HG02588 (cell line): ENCODE results near the gene ABT1.
"Not testable (repeated sequence)": the region's sequence is repeated elsewhere in the genome, so short reads cannot be mapped to it uniquely, and the experiment has no call there.

Source experiments
- ATAC-seq: cut with Tn5 transposase; IDR thresholded peaks from one replicate; pipeline ENCODE4 v1.9.1; 2021; ENCODE audit warnings: mild to moderate bottlenecking, moderate library complexity; ENCODE audit not compliant: unreplicated experiment

ABT1 gene

GRCh38 chr6:26596579-26597388 is at the start of gene ABT1:
ABT1 (plus strand) TSS chr6:26596953; CDS start chr6:26596983, 30 bp downstream.
- peak; percentile 71 for ATAC-seq

DNA sequence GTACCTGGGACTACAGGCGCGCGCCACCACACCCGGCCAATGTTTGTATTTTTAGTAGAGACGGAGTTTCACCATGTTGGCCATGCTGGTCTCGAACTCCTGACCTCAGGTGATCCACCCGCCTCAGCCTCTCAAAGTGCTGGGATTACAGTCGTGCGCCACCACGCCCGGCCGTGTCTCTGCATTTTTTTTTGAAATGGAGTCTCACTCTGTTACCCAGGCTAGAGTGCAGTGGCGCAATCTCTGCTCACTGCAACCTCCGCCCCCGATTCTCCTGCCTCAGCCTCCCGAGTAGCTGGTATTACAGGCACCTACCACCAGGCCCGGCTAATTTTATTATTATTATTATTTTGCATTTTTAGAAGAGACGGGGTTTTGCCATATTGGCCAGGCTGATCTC is 49.4 kb upstream of the ABT1 start:
- not testable (repeated sequence) for ATAC-seq

GRCh38 chr6:26550250-26550993 is 46.3 kb upstream of the ABT1 start:
- peak; percentile 25 for ATAC-seq

- no peak for ATAC-seq
Observed at GRCh38 chr6:26552205-26552604, 44.5 kb upstream of the ABT1 start.

GRCh38 chr6:26552640-26553188 is 44.0 kb upstream of the ABT1 start:
- no peak for ATAC-seq

DNA sequence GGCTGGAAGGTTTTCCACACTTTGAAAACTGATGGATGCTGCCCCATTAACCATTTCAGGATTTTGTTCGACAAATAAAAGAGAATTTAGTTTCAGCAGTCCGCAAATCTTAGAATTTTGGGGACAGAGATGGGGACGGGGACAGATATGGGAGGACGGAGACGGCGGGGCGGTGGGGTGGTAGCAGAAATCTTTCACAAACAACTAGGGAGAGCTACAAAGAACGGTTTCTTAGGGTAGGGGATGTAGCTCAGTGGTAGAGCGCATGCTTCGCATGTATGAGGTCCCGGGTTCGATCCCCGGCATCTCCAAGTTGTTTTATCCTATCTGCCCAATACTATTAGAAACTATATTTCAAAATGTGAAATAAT is 43.5 kb upstream of the ABT1 start:
- peak; percentile 28 for ATAC-seq

GRCh38 chr6:26553635-26554446 is 42.9 kb upstream of the ABT1 start:
- peak; percentile 39 for ATAC-seq

DNA sequence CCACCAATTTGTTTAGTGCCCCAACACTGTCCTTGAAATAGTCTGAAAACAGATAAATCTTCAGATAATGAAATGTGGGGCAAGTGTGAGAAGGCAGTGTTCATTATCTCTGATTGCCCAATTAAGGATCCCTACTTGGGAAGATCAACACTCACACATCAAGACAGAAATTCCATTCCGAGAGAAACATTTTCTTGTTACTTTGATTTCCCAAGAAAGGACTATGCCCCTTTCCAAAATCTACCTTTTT is 42.4 kb upstream of the ABT1 start:
- ATAC-seq = no peak

DNA sequence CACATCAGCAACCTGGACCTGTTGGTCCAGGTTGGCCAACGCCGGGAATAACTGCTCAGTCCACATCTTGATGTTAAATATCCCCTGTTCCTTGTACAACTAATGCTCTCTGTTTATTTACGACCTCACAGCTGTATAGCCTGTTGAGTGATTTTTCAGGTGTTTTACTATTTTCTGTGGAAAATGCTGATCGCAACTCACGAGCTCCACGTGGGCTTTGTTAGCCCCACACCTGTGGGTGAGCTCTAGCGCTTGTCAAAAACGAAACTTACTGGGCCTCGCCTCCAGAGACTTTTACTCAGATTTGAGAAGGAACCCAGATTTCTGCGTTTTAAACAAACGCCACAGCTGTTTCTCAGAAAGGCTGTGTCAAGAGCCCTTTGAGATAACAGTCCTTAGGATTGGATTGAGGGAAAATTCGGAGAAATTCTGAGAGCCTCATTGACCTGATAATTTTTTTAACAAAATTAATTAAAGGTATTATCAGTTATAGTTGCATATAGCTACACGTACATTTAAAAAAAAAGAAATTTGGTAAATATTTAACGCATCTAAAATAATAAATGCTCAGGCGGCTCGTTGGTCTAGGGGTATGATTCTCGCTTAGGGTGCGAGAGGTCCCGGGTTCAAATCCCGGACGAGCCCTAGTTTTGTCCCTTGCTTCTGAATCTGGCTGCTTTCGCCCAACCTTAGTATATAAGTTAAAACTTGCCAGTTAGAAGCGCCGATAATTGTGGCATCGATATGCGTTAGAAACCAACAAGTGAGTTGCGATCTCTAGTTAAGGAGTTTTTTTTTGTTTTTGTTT is 41.9 kb upstream of the ABT1 start:
- ATAC-seq = peak; percentile 26

- no peak for ATAC-seq
Observed at GRCh38 chr6:26555505-26556262, 41.1 kb upstream of the ABT1 start.

- ATAC-seq = no peak
Observed at GRCh38 chr6:26556263-26557070, 40.3 kb upstream of the ABT1 start.

- no peak for ATAC-seq
Observed at GRCh38 chr6:26561533-26562466, 35.0 kb upstream of the ABT1 start.

DNA sequence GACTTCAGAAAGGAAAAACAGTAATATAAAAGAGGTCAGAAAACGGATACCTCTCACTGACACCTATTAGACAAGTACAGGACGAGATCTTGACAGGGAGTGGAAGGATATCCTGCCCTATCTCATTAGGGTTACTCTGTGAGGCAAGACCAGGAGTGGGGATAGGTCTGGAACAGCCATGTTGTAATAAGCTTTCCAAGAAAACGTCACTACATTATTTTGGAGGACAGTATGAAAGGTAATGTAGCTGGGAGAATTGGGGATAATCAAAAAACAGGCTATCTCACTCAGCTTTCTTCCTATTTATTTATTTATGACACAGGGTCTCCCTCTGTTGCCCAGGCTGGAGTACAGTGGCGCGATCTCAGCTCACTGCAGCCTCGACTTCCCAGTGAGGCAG is 33.3 kb upstream of the ABT1 start:
- ATAC-seq = no peak

- peak; percentile 54 for ATAC-seq
Observed at GRCh38 chr6:26568601-26569432, 27.9 kb upstream of the ABT1 start.

- no peak for ATAC-seq
Observed at GRCh38 chr6:26569433-26569764, 27.4 kb upstream of the ABT1 start.

- no peak for ATAC-seq
Observed at GRCh38 chr6:26570027-26570809, 26.5 kb upstream of the ABT1 start.
